Measurements from ENCODE around the gene SMOC2. TPM values are rescaled to one million over a fixed set of nuclear protein-coding genes. Genes with fewer than 3 reads are reported as not detected.
A peak's percentile ranks its signal among the peaks of the same experiment; 100 is the strongest.
"Not testable (repeated sequence)": the region's sequence is repeated elsewhere in the genome, so short reads cannot be mapped to it uniquely, and the experiment has no call there.

Gene SMOC2
- total RNA-seq, 1 donor from 2014 or later: 33.5 TPM

DNA sequence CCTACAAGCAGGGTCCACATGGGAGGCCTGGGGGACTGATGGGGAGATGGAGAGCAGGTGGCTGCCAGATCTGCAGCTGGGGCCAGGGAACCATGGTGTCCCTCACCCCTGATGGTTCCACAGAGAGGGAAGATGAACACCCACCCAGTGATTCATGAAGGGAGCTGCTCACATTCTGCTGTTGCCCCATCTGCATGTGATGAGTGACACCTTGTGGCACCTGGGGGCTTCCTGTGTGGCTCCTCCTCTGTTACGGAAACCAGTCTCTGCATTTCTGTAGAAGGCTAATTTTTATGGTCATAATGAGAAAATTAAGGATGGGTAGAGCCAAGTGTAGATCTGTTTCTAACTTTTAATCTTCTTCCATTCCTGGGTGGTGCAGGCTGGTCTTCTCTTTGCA is 217.1 kb downstream of the SMOC2 start:
- DNase-seq: no peak

DNA sequence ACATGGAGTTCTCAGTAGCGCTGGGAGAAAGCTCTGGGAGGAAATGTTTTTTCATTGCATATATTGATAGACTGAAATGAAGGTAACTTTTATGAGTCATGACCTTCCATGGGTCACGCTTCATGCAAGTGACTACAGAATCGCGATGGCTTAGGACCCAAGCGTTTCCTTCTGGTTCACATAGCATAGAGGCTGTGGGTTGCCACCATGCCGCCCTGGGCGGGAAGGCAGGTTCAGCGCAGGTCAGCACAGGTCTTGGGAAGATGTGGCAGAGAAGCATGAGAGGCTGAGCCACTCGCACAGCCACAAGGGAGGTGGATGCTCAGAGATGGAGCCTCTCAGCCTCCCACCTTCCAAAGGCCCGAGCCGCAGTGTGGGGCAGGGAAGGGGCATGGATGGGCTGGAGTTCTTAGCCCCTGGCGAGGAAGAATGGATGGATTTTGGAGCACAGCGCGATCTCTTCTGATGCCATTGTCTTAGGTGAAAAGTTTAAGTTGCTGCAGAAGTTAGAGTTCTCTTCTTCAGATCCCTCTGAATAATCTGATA is 219.5 kb downstream of the SMOC2 start:
- DNase-seq: no peak

DNA sequence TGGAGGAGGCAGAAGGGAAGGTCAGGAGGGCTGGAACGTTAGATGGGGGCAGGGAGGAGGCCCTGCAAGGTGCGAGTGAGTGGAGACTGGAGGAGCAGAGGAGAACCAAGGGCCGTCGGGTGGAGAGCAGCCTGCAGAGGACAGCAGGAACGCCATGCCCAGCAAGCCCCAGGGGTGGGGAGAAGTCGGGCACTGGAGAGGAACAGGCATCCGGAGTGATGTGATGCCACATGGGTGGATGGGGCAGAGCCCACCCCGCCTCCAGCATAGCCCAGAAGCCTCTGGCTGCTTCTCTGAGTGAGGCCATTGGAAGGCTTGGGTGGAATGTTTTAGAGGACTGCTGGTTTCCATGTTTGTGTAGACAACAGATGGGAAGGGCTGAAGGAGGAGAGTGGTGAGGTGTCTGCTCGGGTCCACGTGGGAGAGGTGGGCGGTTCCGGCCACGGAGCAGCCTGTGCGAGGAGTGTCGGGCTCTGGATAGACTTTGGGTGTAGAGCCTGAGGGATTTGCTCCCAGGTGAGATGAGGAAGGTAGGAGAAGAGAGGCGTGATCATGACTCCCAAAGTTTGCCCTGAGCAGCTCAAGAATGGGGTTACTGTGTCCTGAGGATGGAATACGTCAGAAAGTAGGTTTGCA is 221.4 kb downstream of the SMOC2 start:
- no peak for DNase-seq

DNA sequence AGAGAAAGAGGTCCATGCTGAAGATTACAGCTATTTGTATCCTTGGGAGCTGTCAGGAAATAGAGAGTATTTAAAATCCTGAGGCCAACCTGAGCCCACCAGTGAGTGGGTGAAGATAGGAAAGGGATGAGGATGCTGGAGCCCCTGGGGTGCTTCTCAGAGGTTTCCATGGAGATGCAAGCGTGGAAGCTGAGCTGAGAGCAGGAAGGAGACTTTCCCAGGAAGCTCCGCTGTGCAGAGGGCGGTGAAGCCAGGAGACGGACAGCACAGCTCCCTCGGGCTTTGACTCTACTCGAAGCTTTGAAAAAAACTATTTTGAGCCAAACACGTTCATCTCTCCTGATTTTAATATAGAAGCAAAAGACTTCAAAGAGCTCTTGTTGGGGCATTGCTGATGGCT is 222.1 kb downstream of the SMOC2 start:
- DNase-seq: no peak

DNA sequence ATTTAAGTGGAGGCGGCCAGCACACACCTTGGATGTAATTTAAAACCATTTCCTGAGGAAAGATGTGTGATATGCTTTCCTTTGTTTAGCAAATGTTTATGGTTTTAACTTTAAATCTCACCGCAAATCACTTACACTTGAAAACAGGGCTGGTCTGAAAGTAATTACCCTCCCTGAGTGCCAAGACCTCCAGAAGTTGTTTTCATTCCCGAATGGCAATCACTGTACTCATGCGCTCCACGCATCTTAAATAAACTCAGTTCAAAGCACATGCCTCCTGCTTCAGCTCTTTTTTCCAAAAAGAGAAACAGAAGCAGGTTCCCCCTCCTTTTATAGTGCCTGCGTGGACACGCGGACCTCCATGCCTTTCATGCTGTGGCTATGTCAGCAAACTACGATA is 224.0 kb downstream of the SMOC2 start:
- no peak for DNase-seq

DNA sequence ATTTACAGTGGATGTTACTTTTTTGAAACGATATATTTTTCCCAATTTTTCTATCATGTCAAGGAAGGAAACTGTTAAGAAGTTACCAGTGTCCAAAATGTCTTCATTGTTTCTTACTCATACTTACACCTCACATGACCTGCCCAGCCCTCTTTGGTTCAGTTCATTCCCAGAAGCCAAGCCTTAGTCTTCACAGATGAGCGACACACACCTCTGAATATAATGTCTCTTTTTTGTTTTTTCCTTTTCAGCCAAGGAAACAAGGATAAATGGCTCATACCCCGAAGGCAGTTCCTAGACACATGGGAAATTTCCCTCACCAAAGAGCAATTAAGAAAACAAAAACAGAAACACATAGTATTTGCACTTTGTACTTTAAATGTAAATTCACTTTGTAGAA is 225.2 kb downstream of the SMOC2 start:
- no peak for DNase-seq

DNA sequence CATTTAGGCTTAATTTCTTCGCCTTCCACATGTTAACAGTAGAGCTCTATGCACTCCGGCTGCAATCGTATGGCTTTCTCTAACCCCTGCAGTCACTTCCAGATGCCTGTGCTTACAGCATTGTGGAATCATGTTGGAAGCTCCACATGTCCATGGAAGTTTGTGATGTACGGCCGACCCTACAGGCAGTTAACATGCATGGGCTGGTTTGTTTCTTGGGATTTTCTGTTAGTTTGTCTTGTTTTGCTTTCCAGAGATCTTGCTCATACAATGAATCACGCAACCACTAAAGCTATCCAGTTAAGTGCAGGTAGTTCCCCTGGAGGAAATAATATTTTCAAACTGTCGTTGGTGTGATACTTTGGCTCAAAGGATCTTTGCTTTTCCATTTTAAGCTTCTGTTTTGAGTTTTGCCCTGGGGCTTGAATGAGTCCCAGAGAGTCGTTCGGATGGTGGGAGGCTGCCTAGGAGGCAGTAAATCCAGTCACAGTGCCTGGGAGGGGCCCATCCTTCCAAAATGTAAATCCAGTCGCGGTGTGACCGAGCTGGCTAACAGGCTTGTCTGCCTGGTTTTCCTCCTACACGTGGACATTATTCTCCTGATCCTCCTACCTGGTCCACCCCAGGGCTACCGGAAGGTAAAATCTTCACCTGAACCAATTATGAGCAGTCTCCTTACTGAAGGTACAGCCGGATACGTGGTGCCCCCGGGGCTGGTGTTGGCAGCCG is 225.9 kb downstream of the SMOC2 start:
- peak; percentile 31 for DNase-seq

DNA sequence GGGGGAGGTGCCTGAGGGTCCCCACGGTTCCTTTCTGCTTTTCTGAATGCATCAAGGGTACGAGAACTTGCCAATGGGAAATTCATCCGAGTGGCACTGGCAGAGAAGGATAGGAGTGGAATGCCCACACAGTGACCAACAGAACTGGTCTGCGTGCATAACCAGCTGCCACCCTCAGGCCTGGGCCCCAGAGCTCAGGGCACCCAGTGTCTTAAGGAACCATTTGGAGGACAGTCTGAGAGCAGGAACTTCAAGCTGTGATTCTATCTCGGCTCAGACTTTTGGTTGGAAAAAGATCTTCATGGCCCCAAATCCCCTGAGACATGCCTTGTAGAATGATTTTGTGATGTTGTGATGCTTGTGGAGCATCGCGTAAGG is 226.4 kb downstream of the SMOC2 start:
- DNase-seq: no peak

DNA sequence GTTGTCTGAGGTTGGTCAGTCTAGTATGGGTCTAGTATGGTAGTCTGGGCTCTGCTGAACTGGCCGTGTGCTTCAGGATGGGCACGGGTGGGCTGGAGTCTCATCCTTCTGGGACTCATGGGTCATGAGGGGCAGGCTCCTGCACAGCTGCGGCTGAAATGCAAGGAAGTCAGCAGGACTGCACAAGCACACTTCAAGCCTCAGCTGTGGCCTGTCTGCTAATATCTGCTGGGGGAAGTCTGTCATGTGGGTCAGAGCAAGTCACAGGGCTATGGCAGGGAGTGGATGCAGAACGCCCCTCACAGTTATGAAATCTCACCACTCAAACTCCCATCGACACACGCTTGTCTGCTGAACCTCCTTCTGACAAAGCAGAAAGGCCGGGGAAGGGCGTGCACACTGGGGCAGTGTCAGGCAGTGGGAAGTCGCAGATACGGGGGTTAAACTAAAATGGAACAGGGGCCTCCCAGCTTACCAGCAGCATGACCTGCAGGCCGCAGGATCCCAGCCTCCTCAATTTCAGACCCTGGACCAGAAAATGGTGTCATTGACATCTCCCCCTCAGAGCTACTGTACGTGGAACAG is 229.5 kb downstream of the SMOC2 start:
- DNase-seq: no peak

DNA sequence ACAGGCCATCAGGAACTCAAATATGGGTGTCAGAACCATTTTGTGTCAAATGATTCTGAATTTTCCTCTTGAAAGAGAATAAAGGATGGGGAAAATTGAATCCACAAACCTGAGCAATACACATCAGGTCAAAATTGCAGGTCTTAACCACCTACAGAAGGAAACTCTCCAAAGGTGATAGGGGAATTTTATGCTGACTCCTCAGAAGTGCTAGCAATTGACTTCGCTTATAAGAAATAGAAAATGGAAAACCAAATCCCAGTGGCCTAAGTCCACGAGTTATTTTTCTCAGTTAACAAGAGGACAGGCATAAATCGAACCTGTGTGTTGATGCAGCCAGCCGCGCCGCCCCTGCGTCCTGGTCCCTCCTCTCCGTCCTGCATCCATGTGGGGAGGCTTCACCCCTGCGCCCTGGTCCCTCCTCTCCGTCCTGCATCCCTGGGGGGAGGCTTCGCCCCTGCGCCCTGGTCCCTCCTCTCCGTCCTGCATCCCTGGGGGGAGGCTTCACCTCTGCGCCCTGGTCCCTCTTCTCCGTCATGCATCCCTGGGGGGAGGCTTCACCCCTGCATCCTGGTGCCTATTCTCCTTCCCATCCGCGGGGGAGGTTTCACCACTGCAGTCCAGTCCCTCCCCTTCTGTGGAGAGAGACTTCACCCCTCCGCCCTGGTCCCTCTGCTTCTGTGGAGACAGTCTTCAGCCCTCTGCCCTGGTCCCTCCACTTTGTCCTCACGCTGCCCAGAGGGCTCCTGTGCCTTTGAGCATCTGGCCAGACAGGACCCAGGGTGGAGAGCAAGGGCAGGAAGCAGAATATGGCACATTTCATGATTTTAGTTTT is 230.3 kb downstream of the SMOC2 start:
- DNase-seq: no peak

DNA sequence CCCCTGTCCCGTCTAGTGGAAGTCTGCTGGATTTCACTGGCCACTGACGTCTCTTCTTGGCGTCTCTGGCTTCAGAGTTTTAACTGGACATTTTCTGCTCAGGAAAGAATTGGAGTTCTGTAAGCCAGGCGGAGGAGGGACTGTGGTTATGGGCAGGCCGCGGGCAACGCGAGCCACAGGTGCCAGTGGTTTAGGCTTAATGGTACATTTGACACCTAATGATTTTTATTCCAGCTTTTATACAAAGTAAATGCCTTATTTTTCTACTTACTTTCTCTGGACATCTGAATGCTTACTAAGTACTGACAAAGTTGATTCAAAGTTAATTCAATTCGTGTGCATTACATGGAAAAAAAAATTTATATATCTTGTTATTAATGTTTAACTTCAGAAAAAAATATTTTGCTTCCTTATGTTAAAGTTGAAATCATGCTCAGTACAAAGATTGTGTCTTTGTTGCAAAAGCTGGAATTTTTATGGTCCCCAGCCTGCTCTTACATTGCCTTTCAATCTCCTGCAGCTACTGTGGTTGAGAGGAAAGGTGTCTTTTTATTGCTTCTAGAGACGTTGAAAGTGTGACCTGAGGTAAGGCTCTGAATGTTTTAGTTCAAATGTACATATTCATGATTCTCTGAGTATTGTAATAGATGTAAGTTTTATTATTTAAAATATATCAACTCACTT is 231.0 kb downstream of the SMOC2 start:
- DNase-seq: no peak

DNA sequence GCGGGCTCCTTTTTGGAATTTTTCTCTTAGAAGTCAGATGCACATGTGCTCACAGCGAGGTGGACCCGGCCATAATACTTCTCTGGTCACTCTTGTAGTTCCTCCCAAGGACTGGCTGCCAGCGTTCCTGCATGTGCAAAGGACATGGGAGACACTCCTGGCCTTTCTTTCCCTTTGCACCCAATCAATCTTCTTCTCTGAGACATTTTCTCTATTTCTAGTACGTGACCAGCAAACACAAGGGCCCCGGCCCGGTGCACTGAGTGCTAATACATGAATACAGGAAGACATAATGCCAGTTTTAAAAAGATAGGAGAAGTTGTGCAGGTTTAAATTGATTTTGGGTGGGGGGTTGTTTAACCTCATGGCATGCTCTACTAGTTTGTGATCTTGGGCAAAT is 233.6 kb downstream of the SMOC2 start:
- DNase-seq: no peak

DNA sequence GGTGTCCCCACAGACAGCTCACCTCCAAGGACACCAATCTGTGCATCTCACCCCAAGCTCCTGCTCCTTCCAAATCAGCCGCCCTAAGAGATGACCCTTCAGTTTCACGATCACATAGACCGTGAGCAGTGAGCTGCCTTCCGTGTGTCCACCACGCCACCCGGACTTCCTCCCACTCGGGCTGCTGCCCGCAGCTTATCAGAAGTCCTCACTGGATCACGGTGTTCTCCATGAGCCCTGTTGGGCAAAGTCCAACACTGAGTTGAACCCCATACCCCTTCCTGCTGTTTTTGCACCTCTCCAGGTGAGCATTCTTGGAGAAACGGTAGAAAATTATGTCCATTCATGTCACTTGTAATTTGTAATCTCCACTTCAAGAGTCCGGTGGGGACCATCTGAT is 234.4 kb downstream of the SMOC2 start:
- DNase-seq: no peak

DNA sequence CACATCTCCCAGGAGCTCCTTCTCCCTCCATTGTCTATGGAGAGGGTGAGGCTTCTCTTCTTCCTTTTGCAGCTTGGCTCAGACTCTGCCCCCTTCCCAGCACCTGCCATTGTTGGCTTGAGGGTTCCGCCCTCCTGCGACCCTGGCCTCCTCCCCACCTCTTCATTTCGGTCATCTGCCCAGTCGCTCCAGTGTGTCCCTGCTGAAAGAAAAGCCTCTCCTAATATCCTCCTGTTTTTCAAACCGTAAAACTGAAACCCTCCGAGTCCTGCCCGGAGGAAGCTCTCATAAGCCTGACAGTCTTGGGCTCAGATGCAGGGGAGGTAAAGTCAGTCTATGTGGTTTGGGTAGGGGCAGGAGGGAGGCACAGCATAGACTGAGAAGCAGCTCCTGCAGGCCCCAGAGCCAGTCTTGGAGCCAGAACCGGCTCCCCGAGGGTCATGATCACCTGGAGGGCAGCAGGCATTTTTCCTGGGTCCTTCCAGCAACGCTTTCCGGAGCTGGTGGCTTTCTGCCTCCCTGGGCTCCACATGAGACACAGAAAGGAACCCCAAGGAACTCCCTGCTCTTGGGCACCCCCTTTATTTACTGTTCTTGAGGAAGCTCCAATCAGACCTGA is 235.1 kb downstream of the SMOC2 start:
- DNase-seq: no peak

DNA sequence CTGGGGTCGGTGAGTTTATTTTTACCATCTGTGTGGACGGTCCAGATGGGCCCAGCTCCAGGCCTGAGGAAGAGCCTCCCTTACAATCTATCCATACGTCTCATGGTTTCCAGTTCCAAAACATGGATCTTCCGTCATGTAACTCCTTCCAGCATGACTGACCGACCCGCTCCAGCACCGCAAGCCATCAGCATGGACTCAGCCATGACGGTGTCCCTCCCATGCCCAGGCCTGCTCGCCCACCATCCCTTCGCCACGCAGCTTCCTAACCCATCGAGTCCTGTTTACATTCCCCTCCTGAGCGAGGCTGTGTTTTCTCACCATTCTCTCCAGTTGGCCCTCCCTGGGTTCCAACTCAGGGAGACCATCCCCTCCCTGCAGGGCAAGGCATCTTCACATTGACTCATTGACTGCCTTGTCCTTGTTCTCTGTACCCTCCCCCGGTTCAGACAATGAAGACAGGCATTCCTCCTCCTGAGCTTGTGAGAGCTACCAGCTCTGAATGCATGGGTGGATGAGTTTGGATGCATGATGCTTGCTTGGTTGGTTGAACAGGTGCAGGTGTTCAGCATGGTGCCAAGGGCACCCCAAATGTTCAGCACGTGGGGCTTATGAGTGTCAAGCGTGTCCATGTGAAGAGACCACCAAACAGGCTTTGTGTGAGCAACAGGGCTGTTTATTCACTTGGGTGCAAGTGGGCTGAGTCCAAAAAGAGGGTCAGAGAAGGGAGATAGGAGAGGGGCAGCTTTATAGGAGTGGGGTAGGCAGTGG is 235.8 kb downstream of the SMOC2 start:
- DNase-seq: no peak

DNA sequence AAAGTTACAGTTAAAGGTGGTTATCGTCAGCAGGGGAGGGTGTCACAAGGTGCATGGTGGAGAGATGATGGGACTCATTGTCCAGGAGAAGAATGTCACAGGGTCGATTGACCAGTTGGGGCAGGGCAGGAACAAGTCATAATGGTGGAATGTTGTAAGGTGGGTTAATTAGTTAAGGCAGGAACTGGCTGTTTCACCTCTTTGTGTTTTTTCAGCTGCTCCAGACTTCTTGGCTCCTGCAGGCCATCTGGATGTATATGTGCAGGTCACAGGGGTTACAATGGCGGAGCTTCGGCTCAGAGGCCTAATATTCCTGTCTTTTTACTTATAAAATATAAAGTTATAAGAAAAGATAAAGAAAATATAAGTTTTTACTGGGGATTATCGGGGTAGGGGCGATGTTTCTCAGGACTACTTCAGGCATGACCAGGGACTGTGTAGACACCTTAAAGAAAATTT is 236.4 kb downstream of the SMOC2 start:
- not testable (repeated sequence) for DNase-seq

DNA sequence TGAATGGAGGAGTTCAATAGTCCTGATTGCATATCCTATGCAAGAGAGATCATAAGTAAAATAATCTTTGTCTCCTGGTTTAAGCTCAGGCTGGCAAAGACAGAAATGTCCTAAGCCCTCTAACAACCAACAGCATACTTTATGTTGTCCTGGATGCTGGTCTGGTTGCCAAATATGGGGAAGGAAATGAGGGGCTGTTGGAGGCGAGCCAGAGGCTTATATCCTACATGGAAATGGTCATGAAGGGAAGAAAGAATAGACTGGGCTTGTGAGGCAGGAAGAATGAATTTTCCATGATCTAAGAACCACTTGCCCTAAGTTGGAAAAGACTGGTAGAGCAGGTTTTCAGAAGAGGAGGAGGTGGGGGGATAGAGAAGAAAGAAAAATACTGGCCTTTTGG is 237.1 kb downstream of the SMOC2 start:
- peak; percentile 27 for DNase-seq

DNA sequence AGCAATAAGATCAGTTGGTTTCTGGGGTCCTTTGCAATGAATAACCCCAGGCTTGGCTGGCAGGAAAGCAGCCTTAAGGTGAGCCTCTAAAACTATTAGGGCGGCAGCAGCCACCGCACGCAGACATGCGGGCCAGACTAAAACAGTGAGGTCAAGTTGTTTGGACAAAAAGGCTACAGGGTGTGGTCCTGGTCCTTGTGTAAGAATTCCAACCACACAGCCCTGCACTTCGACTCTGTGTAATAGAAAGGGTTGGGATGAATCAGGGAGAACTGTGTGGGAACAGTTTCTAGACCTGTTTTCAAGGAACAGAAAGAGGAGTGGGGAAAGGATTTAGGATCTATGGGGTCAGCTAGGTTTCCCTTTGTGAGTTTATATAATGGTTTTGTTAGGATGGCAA is 237.6 kb downstream of the SMOC2 start:
- DNase-seq: no peak

DNA sequence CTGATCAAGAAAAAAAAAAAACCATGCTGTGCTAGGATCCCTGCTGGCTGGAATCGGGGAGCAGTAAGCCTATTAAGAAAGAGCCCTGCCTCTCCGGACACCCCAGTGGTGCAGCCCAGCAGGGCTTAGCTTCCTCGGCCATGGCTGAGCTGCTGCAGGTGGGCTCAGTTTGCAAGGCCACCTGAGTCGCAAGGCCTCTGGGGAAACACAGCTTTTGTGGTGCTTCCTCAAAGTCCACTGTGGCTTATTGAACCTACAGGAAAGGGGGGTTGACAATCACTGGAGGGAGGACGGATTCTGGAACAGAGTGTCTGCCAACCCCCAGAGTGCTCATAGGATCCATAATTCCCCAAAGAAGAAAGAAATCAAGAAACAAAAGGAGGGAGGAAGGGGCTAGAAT is 240.8 kb downstream of the SMOC2 start:
- DNase-seq: no peak

DNA sequence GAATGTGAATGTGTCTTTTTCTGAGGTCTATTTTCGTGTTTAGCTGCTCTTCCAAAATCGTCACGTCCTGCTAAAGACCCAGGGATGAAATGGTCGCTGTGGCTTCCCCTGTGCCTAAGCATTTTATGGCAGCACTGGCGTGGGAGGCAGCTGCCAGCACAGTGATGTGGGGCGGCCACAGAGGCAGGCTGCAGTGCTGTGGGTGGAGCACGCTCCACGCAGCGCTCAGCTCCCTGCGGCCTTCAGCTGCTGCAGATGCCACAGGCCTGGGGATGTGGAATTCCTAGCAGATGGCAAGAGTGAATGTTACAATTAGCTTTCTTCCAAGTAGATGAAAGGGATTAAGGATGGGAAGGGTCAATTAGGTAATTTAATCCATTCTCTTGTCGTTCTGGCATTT is 242.6 kb downstream of the SMOC2 start:
- DNase-seq: peak; percentile 74

DNA sequence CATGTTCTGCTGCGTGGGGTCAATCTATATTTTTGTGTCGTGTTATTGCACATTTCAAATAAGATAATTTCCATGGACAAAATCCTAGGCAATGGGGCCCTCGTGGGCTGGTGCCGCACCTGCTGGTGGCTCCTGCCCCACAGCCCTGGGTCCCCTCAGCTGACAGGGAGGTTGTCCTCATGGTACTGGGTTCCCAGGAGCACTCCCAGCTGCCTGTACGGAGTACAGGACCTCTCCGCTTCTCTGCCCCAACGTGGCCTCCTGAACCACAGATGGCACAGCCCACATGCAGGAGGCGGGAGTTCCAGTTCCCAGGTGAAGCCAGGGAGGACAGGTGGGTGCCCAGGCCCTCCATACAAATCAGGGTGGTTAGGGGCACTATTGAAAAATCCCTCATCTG is 243.5 kb downstream of the SMOC2 start:
- no peak for DNase-seq

All from tongue (tissue), 2 donors.